Skin epidermis (tissue), 12 donors: Measurements from ENCODE around the gene ZNF286A.
"Not testable (repeated sequence)": the region's sequence is repeated elsewhere in the genome, so short reads cannot be mapped to it uniquely, and the experiment has no call there.

Source experiments
- H3K27ac ChIP-seq, 21 experiments: fragments of 200-600 bp; sonication (generic) in 11 of 21; one replicate each; pipeline ENCODE4 v1.5.0; 2020; ENCODE audit warnings: mild to moderate bottlenecking in 3 of 21, inconsistent platforms in 2 of 21, moderate library complexity in 2 of 21
- H3K4me3 ChIP-seq, 7 experiments: fragments of 200-600 bp; sonication (generic) in 2 of 7; one replicate each; pipeline ENCODE4 v1.5.0; 2020; ENCODE audit warnings: inconsistent platforms in 2 of 7, mild to moderate bottlenecking in 2 of 7, moderate library complexity in 1 of 7

Gene ZNF286A

GRCh38 chr17:15683824-15684478 lies 15.6 kb upstream of the ZNF286A start, which contains the start of gene TRIM16:
Gene TRIM16, minus strand, starts transcription at chr17:15684311. Its CDS starts 32,702 bp downstream, at chr17:15651609.
- H3K4me3 ChIP-seq, result peak within 1 kb of the TSS; percentile 39 to 62 (median 54)
- H3K27ac ChIP-seq, result peak within 1 kb of the TSS in 20 of 21 experiments; percentile 36 to 84 (median 64)

- not testable (repeated sequence) for H3K4me3 ChIP-seq, H3K27ac ChIP-seq
Measured at GRCh38 chr17:15687494-15687893, 12.1 kb upstream of the ZNF286A start.

- Histone ChIP-seq H3K4me3 (peak overlapping the region; percentile 46 to 63 (median 54)), H3K27ac (peak overlapping the region in 13 of 21 experiments; percentile 19 to 83 (median 64))
Measured at GRCh38 chr17:15698967-15699366, 585 bp upstream of the ZNF286A start.

- Histone ChIP-seq H3K4me3 (peak overlapping the region; percentile 46 to 63 (median 54)), H3K27ac (peak overlapping the region in 20 of 21 experiments; percentile 13 to 83 (median 68))
Measured at GRCh38 chr17:15699937-15700336, 385 bp downstream of the ZNF286A start.

GRCh38 chr17:15704239-15704638 lies 4.7 kb downstream of the ZNF286A start:
- not testable (repeated sequence) for H3K4me3 ChIP-seq, H3K27ac ChIP-seq

- H3K27ac ChIP-seq, H3K4me3 ChIP-seq: not testable (repeated sequence)
Measured at GRCh38 chr17:15704813-15705212, 5.3 kb downstream of the ZNF286A start.

- not testable (repeated sequence) for H3K4me3 ChIP-seq, H3K27ac ChIP-seq
Measured at GRCh38 chr17:15708879-15709278, 9.3 kb downstream of the ZNF286A start.

- not testable (repeated sequence) for H3K27ac ChIP-seq, H3K4me3 ChIP-seq
Measured at GRCh38 chr17:15716601-15717563, 17.3 kb downstream of the ZNF286A start.

GRCh38 chr17:15730535-15730934 lies 31.0 kb downstream of the ZNF286A start:
- not testable (repeated sequence) for H3K27ac ChIP-seq

GRCh38 chr17:15731900-15732299 lies 32.3 kb downstream of the ZNF286A start, which contains the start of gene TBC1D26:
Gene TBC1D26, plus strand, starts transcription at chr17:15732283. Its CDS starts 3,066 bp downstream, at chr17:15735349.
- H3K27ac ChIP-seq, H3K4me3 ChIP-seq: not testable (repeated sequence)

More at GRCh38 chr17:15730535-15730934, 31.0 kb downstream of the ZNF286A start:
- H3K4me3 ChIP-seq, result not testable (repeated sequence)

- not testable (repeated sequence) for H3K4me3 ChIP-seq, H3K27ac ChIP-seq
Measured at GRCh38 chr17:15733174-15733789, 33.7 kb downstream of the ZNF286A start.

- not testable (repeated sequence) for H3K4me3 ChIP-seq, H3K27ac ChIP-seq
Measured at GRCh38 chr17:15736578-15736977, 37.0 kb downstream of the ZNF286A start.

GRCh38 chr17:15738066-15738465 lies 38.5 kb downstream of the ZNF286A start:
- no peak overlapping the region for H3K27ac ChIP-seq

GRCh38 chr17:15739259-15739658 lies 39.7 kb downstream of the ZNF286A start:
- not testable (repeated sequence) for H3K4me3 ChIP-seq, H3K27ac ChIP-seq

More at GRCh38 chr17:15738066-15738465, 38.5 kb downstream of the ZNF286A start:
- no peak overlapping the region for H3K4me3 ChIP-seq

- H3K4me3 ChIP-seq, H3K27ac ChIP-seq: not testable (repeated sequence)
Measured at GRCh38 chr17:15740041-15740440, 40.5 kb downstream of the ZNF286A start.

GRCh38 chr17:15740570-15741120 lies 41.1 kb downstream of the ZNF286A start:
- Histone ChIP-seq H3K27ac (no peak overlapping the region), H3K4me3 (no peak overlapping the region)

GRCh38 chr17:15741624-15742023 lies 42.1 kb downstream of the ZNF286A start:
- no peak overlapping the region for H3K4me3 ChIP-seq
- H3K27ac ChIP-seq, result no peak overlapping the region

GRCh38 chr17:15742051-15742795 lies 42.7 kb downstream of the ZNF286A start:
- H3K4me3 ChIP-seq, result no peak overlapping the region
- H3K27ac ChIP-seq, result no peak overlapping the region

GRCh38 chr17:15742921-15743320 lies 43.4 kb downstream of the ZNF286A start:
- H3K4me3 ChIP-seq, result no peak overlapping the region
- no peak overlapping the region for H3K27ac ChIP-seq
